HG02852 (cell line): ENCODE data around the gene ATP2A3.

Experiments
- ATAC-seq: cut with Tn5 transposase; IDR thresholded peaks from one replicate; pipeline ENCODE4 v1.9.1; 2021; ENCODE audit warnings: mild to moderate bottlenecking, moderate library complexity; ENCODE audit not compliant: unreplicated experiment

The ATP2A3 gene

DNA sequence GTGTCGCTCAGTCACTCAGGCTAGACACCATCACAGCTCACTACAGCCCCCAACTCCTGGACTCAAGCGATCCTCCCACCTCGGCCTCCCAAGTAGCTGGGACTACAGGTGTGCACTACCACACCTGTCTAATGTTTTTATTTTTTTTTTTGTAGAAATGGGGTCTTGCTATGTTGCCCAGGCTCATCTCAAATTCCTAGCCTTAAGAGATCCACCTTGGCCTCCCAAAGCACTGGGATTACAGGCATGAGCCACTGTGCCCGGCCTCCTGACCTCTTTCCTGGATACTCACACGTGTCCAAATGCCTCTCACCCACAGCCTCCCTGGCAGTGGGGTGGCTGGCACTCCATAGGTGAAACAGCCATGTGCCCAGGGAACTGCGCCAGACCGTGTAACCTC, 88.9 kb downstream of the ATP2A3 start:
- no peak for ATAC-seq
